Mesendoderm (in vitro differentiated cells): ENCODE data around the gene SRPX.

Experiments
- DNase-seq: peaks from one replicate; pipeline ENCODE4 v3.0.0; 2013
- H2AK5ac ChIP-seq: 2 replicates; pipeline ENCODE4 v1.6.1; 2013; ENCODE audit warnings: low read length, inconsistent platforms
- H2BK120ac ChIP-seq: 2 replicates; pipeline ENCODE4 v1.6.1; 2013; ENCODE audit warnings: low read depth, mild to moderate bottlenecking, low read length, moderate library complexity, mixed read lengths
- H2BK15ac ChIP-seq: replicated peaks from 2 replicates; pipeline ENCODE4 v1.6.1; 2013; ENCODE audit warnings: low read depth, mild to moderate bottlenecking, moderate library complexity
- H2BK5ac ChIP-seq: 2 replicates; pipeline ENCODE4 v1.6.1; 2013; ENCODE audit warnings: low read length, inconsistent platforms
- H3K18ac ChIP-seq: 2 replicates; pipeline ENCODE4 v1.6.1; 2013; ENCODE audit warnings: mild to moderate bottlenecking, low read length, mixed read lengths
- H3K23ac ChIP-seq: one replicate; pipeline ENCODE4 v1.6.1; 2013; ENCODE audit warnings: low read length
- H3K27ac ChIP-seq: 2 replicates; pipeline ENCODE4 v1.5.1; 2013; ENCODE audit warnings: low read depth, mild to moderate bottlenecking, inconsistent platforms, low read length, moderate library complexity
- H3K27me3 ChIP-seq: 2 replicates; pipeline ENCODE4 v1.6.1; 2013; ENCODE audit warnings: low read length, control low read depth, mild to moderate bottlenecking, inconsistent platforms; ENCODE audit not compliant: insufficient read depth, poor library complexity
- H3K36me3 ChIP-seq: 2 replicates; pipeline ENCODE4 v1.6.1; 2013; ENCODE audit warnings: low read length, inconsistent platforms; ENCODE audit not compliant: control insufficient read depth, insufficient read depth
- H3K4ac ChIP-seq: one replicate; pipeline ENCODE4 v1.6.1; 2013; ENCODE audit warnings: low read depth, mild to moderate bottlenecking, low read length, moderate library complexity
- H3K4me1 ChIP-seq: 2 replicates; pipeline ENCODE4 v1.6.1; 2013; ENCODE audit warnings: low read depth, low read length, inconsistent platforms; ENCODE audit not compliant: control insufficient read depth
- H3K4me2 ChIP-seq: 2 replicates; pipeline ENCODE4 v1.6.1; 2013; ENCODE audit warnings: low read length
- H3K4me3 ChIP-seq: 2 replicates; pipeline ENCODE4 v1.5.1; 2013; ENCODE audit warnings: mild to moderate bottlenecking, low read length
- H3K56ac ChIP-seq: one replicate; pipeline ENCODE4 v1.6.1; 2013; ENCODE audit warnings: low read length
- H3K79me1 ChIP-seq: 2 replicates; pipeline ENCODE4 v1.6.1; 2013; ENCODE audit warnings: low read length, inconsistent platforms
- H3K79me2 ChIP-seq: 2 replicates; pipeline ENCODE4 v1.6.1; 2013; ENCODE audit warnings: mild to moderate bottlenecking, low read length; ENCODE audit not compliant: control insufficient read depth, insufficient read depth
- H3K9ac ChIP-seq: 2 replicates; pipeline ENCODE4 v1.6.1; 2013; ENCODE audit warnings: low read length, inconsistent platforms
- H4K5ac ChIP-seq: one replicate; pipeline ENCODE4 v1.6.1; 2013; ENCODE audit warnings: low read length
- H4K8ac ChIP-seq: one replicate; pipeline ENCODE4 v1.6.1; 2013; ENCODE audit warnings: low read depth, mild to moderate bottlenecking, control low read depth, low read length, moderate library complexity
- WGBS: extraction: QIAGEN DNeasy Blood & Tissue Kit; methylation state at CpG from one replicate; pipeline ENCODE4 v1.1.7; 2013; ENCODE audit warnings: low lambda C conversion rate, missing lambda C conversion rate; ENCODE audit not compliant: insufficient coverage; ENCODE audit errors: extremely low coverage; 5-methylcytosine and 5-hydroxymethylcytosine counted together

Gene SRPX

GRCh38 chrX:38103857-38104812 is 116.5 kb downstream of the SRPX start:
- Histone ChIP-seq H3K23ac (no peak overlapping the region), H3K56ac (no peak overlapping the region), H3K4me2 (no peak overlapping the region), H3K79me1 (no peaks in the 10 kb centered on the region), H3K9ac (no peak overlapping the region), H3K27me3 (no peaks in the 10 kb centered on the region), H3K79me2 (no peaks in the 10 kb centered on the region), H4K8ac (no peak overlapping the region), H3K4ac (no peak overlapping the region), H2AK5ac (no peak overlapping the region), H3K4me1 (no peaks in the 10 kb centered on the region), H3K27ac (no peak overlapping the region), H2BK120ac (no peak overlapping the region), H3K4me3 (no peak overlapping the region), H2BK15ac (no peak overlapping the region), H3K18ac (no peak overlapping the region), H3K36me3 (no peaks in the 10 kb centered on the region), H4K5ac (no peak overlapping the region), H2BK5ac (no peak overlapping the region)
- no peak for DNase-seq
- no CpG with 5 or more reads among the region's 5 CpGs for WGBS

- Histone ChIP-seq H2BK120ac (no peak overlapping the region), H3K4me1 (no peaks in the 10 kb centered on the region), H3K4ac (no peak overlapping the region), H3K79me2 (no peaks in the 10 kb centered on the region), H3K79me1 (no peaks in the 10 kb centered on the region), H3K27me3 (no peaks in the 10 kb centered on the region), H4K8ac (no peak overlapping the region), H3K56ac (no peak overlapping the region), H3K4me3 (no peak overlapping the region), H2BK15ac (no peak overlapping the region), H2BK5ac (no peak overlapping the region), H3K36me3 (no peaks in the 10 kb centered on the region), H3K27ac (no peak overlapping the region), H4K5ac (no peak overlapping the region), H3K23ac (no peak overlapping the region), H2AK5ac (no peak overlapping the region), H3K4me2 (no peak overlapping the region), H3K9ac (no peak overlapping the region), H3K18ac (no peak overlapping the region)
- WGBS, result no CpG with 5 or more reads among the region's 1 CpG
- no peak for DNase-seq
Measured at GRCh38 chrX:38102875-38103274, 117.8 kb downstream of the SRPX start.

DNA sequence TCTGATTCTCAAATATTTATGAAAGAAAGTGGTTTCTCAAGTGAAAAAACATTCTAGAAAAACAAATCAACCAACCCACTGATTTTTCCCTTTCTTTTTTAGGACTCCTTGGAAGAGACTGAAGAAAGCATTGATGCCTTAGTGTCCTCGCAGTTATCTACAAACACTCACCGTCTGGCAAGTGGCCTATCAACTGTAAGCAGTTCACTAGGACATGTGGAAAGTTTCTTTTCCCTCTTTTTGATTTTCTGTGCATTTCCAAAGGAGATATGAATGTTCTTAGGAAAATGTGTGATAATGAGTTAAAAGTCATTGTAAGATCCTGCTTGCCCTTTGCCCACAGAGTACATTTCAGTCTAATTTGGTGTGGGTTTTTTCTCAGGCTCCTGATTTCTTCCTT is 118.4 kb downstream of the SRPX start:
- WGBS, result no CpG with 5 or more reads among the region's 2 CpGs
- H3K79me2 ChIP-seq, result no peaks in the 10 kb centered on the region

DNA sequence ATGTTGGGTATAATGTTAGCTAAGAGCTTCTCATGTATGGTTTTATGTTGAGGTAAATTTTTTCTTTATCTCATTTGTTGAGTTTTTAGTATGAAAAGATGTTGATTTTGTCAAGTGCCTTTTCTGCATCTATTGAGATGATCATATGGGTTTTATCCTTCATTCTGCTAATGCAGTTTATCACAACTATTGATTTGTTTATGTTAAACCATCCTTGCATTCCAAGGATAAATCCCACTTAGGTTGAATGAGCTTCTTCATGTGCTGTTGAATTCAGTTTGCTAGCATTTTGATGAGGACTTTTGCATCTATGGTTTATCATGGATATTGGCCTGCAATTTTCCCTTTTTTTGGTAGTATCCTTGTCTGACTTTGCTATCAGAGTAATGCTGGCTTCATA is 121.0 kb downstream of the SRPX start:
- Histone ChIP-seq H3K23ac (no peak overlapping the region), H3K56ac (no peak overlapping the region), H3K4ac (no peak overlapping the region), H2BK5ac (no peak overlapping the region), H3K18ac (no peak overlapping the region), H3K4me1 (no peaks in the 10 kb centered on the region), H4K5ac (no peak overlapping the region), H3K27me3 (no peaks in the 10 kb centered on the region), H3K79me1 (no peaks in the 10 kb centered on the region), H2BK120ac (no peak overlapping the region), H3K27ac (no peak overlapping the region), H3K36me3 (no peaks in the 10 kb centered on the region), H3K4me2 (no peak overlapping the region), H2AK5ac (no peak overlapping the region), H4K8ac (no peak overlapping the region), H3K79me2 (no peaks in the 10 kb centered on the region), H2BK15ac (no peak overlapping the region), H3K9ac (no peak overlapping the region), H3K4me3 (no peak overlapping the region)
- no peak for DNase-seq

More for the DNA sequence above, 118.4 kb downstream of the SRPX start:
- no peak overlapping the region for H3K27ac ChIP-seq
- H4K5ac ChIP-seq, result no peak overlapping the region
- H4K8ac ChIP-seq, result no peak overlapping the region
- H3K18ac ChIP-seq, result no peak overlapping the region
- H3K4me2 ChIP-seq, result no peak overlapping the region
- no peak overlapping the region for H2BK5ac ChIP-seq
- H3K23ac ChIP-seq, result no peak overlapping the region
- H2BK15ac ChIP-seq, result no peak overlapping the region
- H3K27me3 ChIP-seq, result no peaks in the 10 kb centered on the region
- H3K4me1 ChIP-seq, result no peaks in the 10 kb centered on the region
- DNase-seq, result no peak
- H3K36me3 ChIP-seq, result no peaks in the 10 kb centered on the region
- no peaks in the 10 kb centered on the region for H3K79me1 ChIP-seq
- no peak overlapping the region for H2BK120ac ChIP-seq
- no peak overlapping the region for H3K4ac ChIP-seq
- H3K4me3 ChIP-seq, result no peak overlapping the region
- no peak overlapping the region for H2AK5ac ChIP-seq
- H3K9ac ChIP-seq, result no peak overlapping the region
- H3K56ac ChIP-seq, result no peak overlapping the region
